ENCODE data around the gene SIGLEC1. TPM values are rescaled to one million over a fixed set of nuclear protein-coding genes. Genes with fewer than 3 reads are reported as not detected.

The SIGLEC1 gene
- total RNA-seq, 2 experiments from 2014 or later, result not detected

- POLR2A ChIA-PET, result interaction anchor here (0.9 to 1.5 kb wide), 2 partner anchors 16 to 28 kb away, joined by 3 read pairs; no protein-coding TSS in a partner anchor
- Mint-ChIP-seq H3K27me3 (peaks cover 37% of the 10 kb centered on the region), H3K27ac (no peak overlapping the region), H3K9me3 (no peaks in the 10 kb centered on the region), H3K4me1 (ENCODE audit: low read depth) (peaks cover 18% of the 10 kb centered on the region), H3K36me3 (ENCODE audit: low read depth) (no peaks in the 10 kb centered on the region), H3K4me3 (no peak overlapping the region)
- TF ChIP-seq, protein P1, sequence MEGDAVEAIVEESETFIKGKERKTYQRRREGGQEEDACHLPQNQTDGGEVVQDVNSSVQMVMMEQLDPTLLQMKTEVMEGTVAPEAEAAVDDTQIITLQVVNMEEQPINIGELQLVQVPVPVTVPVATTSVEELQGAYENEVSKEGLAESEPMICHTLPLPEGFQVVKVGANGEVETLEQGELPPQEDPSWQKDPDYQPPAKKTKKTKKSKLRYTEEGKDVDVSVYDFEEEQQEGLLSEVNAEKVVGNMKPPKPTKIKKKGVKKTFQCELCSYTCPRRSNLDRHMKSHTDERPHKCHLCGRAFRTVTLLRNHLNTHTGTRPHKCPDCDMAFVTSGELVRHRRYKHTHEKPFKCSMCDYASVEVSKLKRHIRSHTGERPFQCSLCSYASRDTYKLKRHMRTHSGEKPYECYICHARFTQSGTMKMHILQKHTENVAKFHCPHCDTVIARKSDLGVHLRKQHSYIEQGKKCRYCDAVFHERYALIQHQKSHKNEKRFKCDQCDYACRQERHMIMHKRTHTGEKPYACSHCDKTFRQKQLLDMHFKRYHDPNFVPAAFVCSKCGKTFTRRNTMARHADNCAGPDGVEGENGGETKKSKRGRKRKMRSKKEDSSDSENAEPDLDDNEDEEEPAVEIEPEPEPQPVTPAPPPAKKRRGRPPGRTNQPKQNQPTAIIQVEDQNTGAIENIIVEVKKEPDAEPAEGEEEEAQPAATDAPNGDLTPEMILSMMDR (IDR thresholded peaks at IDR 0.05), result no peak
- ATAC-seq (no peak), DNase-seq (no peak)
- intact Hi-C loops (cut with micrococcal nuclease), result no loop called here
- CTCF ChIA-PET, result no interaction called here
Measured at GRCh38 chr20:3670511-3670910, 41.9 kb downstream of the SIGLEC1 start.

- TF ChIP-seq, protein P1 (IDR thresholded peaks at IDR 0.05), result no peak
- intact Hi-C loops (cut with micrococcal nuclease), result no loop called here
Measured at GRCh38 chr20:3669710-3670367, 42.6 kb downstream of the SIGLEC1 start.

GRCh38 chr20:3667434-3668037 lies 44.9 kb downstream of the SIGLEC1 start:
- Mint-ChIP-seq H3K4me1 (ENCODE audit: low read depth) (peaks cover 26% of the 10 kb centered on the region), H3K27ac (no peak overlapping the region), H3K9me3 (no peaks in the 10 kb centered on the region), H3K4me3 (no peak overlapping the region), H3K27me3 (peaks cover 30% of the 10 kb centered on the region), H3K36me3 (ENCODE audit: low read depth) (no peaks in the 10 kb centered on the region)
- TF ChIP-seq, protein P1 (IDR thresholded peaks at IDR 0.05), result no peak
- DNase-seq (no peak), ATAC-seq (no peak)
- CTCF ChIA-PET, result interaction anchor here (1.1 to 3.6 kb wide), 3 partner anchors 10 to 101 kb away, joined by 3 to 31 read pairs (median 7); no protein-coding TSS in a partner anchor
- intact Hi-C loops (cut with micrococcal nuclease), result no loop called here
- POLR2A ChIA-PET, result no interaction called here

More at GRCh38 chr20:3669710-3670367, 42.6 kb downstream of the SIGLEC1 start:
- DNase-seq, result no peak
- Mint-ChIP-seq H3K4me3 (no peak overlapping the region), H3K9me3 (no peaks in the 10 kb centered on the region), H3K27ac (no peak overlapping the region), H3K36me3 (ENCODE audit: low read depth) (no peaks in the 10 kb centered on the region), H3K27me3 (peaks cover 31% of the 10 kb centered on the region), H3K4me1 (ENCODE audit: low read depth) (peaks cover 24% of the 10 kb centered on the region)
- ATAC-seq, result no peak
- POLR2A ChIA-PET, result interaction anchor here (1.5 kb wide), 1 partner anchor 17 kb away, joined by 3 read pairs; no protein-coding TSS in a partner anchor
- CTCF ChIA-PET, result no interaction called here

DNA sequence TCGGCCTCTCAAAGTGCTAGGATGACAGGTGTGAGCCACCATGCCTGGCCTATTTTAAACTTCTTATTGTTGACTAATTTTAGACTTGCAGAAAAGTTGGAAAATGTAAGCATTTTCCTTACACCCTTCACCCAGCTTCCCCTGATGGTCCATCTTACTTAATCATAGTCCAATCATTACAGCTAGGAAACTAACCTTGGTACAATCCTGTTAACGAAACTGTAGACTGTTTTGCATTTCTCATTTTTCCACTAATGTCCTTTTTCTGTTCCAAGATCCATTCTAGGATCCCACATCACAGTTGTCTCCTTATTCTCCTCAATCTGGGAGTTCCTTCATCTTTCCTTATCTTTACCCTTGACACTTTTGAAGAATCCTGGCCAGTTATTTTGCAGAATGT lies 48.5 kb downstream of the SIGLEC1 start:
- no peaks in the 10 kb centered on the region for H3K9me3 Mint-ChIP-seq
- no peak for DNase-seq
- intact Hi-C loops (cut with micrococcal nuclease), result no loop called here
- H3K4me3 Mint-ChIP-seq, result no peak overlapping the region
- ChIA-PET POLR2A (no interaction called here), CTCF (interaction anchor here (0.6 kb wide), 1 partner anchor 440 kb away, joined by 3 read pairs; no protein-coding TSS in a partner anchor)
- no peak for ATAC-seq
- TF ChIP-seq, protein P1 (IDR thresholded peaks at IDR 0.05), result no peak
- no peaks in the 10 kb centered on the region for H3K36me3 Mint-ChIP-seq (ENCODE audit: low read depth)
- H3K27ac Mint-ChIP-seq, result no peak overlapping the region
- H3K4me1 Mint-ChIP-seq (ENCODE audit: low read depth), result peaks cover 30% of the 10 kb centered on the region
- H3K27me3 Mint-ChIP-seq, result peaks cover 40% of the 10 kb centered on the region
